Sigmoid colon (tissue), 4 donors: ENCODE results near the gene SULT1C4.

ENCODE experiments used
- EP300 ChIP-seq, 4 donors: sonication (generic); formaldehyde crosslinking; IDR thresholded peaks; one replicate each; pipeline ENCODE4 v1.6.1; 2017; ENCODE audit warnings: antibody characterized with exemption in 4 of 4
- TF ChIP-seq, protein P1 (sequence below), 4 experiments: fragments of 450-650 bp in 3 of 4; fragments of 200-600 bp in 1 of 4; IDR thresholded peaks; one replicate each; pipeline ENCODE4 v1.5.1; 2016 to 2019; ENCODE audit warnings: antibody characterized with exemption in 4 of 4, mild to moderate bottlenecking in 3 of 4, moderate library complexity in 2 of 4

- TF ChIP-seq, protein P1, sequence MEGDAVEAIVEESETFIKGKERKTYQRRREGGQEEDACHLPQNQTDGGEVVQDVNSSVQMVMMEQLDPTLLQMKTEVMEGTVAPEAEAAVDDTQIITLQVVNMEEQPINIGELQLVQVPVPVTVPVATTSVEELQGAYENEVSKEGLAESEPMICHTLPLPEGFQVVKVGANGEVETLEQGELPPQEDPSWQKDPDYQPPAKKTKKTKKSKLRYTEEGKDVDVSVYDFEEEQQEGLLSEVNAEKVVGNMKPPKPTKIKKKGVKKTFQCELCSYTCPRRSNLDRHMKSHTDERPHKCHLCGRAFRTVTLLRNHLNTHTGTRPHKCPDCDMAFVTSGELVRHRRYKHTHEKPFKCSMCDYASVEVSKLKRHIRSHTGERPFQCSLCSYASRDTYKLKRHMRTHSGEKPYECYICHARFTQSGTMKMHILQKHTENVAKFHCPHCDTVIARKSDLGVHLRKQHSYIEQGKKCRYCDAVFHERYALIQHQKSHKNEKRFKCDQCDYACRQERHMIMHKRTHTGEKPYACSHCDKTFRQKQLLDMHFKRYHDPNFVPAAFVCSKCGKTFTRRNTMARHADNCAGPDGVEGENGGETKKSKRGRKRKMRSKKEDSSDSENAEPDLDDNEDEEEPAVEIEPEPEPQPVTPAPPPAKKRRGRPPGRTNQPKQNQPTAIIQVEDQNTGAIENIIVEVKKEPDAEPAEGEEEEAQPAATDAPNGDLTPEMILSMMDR (IDR thresholded peaks at IDR 0.05), result no peak
- no peak for TF ChIP-seq EP300 (IDR thresholded peaks at IDR 0.05)
Measured at GRCh38 chr2:108330979-108331378, 46.8 kb upstream of the SULT1C4 start.
